NCI-H748 treated with DMSO at 0.1 percent for 48 hours (cell line): Measurements from ENCODE around the gene ZNF521.

Source experiments
- DNase-seq: peaks from one replicate; lab custom pipeline; 2025; lab: John Stamatoyannopoulos, UW

The ZNF521 gene

DNA sequence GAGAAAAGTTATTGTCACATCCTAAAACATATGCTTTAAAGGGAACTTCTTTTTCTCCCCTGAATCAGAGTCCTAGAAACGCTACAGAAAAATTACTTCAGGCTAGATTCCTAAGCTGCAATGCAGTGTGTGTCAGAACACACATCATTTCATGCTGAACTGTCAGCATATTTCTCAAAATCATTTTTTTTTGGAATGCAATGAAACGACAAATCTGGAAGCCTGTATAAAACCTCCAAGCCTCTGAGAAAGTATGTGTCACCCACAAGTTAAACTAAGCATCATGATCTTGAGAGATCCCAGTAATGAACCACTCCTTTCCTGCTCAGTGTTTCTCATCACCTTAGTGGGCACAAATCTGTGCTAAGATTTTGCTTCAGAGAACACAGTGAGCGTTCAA, 276.2 kb downstream of the ZNF521 start:
- DNase-seq, result no peak

DNA sequence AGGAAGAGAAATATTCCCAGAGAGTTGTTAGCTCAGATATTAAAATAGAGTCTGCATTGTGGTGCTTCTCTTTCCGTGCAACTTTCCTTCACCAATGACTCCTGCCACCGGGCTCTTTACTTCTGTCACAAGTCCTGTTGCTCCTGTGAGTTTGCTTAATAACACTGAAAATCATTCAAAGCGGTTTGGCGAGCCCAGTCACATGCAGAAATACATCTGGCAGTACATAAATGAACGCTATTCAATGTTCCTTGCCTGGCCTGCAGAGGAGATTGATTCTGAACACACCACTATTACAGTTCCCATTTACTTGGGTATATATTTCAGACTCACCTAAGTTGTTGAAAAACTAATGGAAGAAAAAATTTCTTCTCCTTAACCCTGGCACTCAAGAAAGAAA, 276.6 kb downstream of the ZNF521 start:
- no peak for DNase-seq

DNA sequence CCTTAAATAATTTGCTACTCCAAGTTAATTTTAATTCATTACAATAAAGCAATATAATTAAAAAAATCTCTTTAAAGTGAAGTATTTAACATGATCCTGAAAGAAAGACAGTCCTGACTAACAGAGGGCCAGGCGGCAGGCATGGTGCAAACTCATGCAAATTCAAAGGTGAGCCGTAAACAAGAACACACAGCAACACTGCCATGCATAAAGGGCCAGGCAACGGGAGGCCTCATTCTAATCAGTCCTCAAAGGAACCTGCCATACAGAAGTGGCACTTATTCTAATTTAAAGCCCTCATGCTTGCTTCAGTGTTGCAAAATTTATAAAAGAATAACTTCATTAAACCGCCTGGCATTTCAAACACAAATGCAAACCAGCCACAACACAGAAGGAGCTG, 277.0 kb downstream of the ZNF521 start:
- DNase-seq, result no peak

DNA sequence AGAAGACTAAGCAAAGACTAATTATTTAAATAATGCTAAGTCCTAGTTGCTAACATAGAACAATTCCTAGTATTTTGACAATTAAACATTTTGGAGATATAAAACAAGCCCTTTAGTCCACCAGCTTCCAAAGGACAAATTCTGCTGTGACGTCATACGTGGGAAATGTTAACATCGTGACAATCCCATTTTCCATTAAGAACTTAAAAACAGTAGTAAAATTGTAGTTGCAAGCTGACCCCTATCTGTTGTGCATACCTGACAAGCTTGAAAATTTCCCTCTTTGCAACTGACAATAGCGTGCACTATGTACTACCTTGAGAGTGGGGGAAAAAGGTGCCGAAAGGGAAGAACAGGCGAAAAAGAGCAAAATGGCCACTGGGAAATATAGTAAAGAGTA, 279.8 kb downstream of the ZNF521 start:
- no peak for DNase-seq

DNA sequence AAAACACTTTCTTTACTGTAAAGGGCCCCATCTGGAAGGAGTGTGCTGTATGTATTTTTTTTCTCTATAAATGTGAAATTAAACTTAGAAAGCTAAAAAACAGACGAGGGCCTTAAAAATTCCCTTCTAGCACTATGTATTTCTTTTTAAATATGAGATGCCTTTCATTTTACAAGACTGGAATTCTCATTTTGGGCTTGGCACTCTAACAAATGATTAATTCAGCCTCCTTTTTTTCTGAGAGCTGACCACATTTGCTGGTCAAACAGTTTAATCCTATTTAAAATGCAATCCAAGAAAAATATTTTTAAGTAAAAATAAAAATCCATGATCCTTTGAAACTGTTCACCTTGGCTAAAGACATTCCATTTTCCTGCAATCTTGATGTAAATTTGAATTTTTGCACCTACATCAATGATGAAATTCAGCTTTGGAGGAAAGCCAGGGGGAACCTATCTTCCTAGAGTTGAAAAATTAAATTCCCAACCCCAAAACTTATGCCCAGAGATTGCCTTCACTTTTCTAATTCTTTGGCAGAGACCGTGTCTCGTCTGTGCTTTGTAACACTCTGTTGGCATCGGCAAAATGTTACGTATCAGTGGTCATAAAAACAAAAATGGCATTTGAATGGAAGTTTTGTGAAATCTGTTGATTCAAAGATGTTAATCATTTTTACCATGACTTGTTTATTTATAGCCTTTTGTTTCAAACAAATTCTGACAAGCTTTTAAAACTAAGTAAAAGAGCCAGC, 284.5 kb downstream of the ZNF521 start:
- no peak for DNase-seq

- no peak for DNase-seq
These were observed 285.4 kb downstream of the ZNF521 start for GRCh38 chr18:25066516-25066915.

DNA sequence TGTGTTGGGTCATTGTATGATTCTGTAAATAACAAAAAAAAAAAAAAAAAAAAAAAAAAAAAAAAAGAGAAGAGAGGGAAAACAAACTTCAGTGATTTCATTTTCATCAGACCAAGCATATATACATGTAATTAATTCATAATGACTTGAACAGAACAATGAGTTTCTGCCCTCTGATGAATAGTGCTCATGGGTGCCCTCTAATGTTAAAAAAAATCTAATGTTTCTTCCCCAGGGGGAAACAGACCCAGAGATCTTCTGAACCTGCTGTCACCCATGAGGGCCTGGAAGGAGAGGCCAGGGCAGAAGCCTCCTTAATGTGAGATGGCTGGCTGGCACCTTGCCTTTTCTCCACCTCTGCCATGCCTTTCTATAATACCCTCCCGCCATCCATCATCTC, 289.2 kb downstream of the ZNF521 start:
- DNase-seq, result no peak

DNA sequence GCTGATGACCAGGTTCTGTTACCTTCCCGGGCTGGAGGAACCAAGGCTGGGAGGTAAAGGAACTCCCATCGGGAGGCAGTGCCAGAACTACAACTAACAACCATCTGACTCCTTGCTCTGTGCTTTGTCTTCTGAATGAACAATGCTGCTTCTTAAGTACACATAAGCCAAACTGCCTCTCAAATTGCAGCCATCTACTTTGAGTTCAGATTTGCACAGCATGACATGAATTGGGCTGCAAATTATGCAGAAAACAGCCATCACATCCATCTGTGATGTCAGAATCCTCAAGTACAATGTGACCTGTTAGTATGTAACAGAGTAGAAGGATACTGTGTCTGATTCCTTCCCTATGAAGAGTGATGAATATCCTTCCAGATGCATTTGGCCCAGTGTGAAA, 290.6 kb downstream of the ZNF521 start:
- DNase-seq, result peak; percentile 91

- no peak for DNase-seq
These were observed 293.4 kb downstream of the ZNF521 start for GRCh38 chr18:25058521-25058920.

- no peak for DNase-seq
These were observed 294.4 kb downstream of the ZNF521 start for GRCh38 chr18:25057491-25058050.

- no peak for DNase-seq
These were observed 295.5 kb downstream of the ZNF521 start for GRCh38 chr18:25056429-25056828.

DNA sequence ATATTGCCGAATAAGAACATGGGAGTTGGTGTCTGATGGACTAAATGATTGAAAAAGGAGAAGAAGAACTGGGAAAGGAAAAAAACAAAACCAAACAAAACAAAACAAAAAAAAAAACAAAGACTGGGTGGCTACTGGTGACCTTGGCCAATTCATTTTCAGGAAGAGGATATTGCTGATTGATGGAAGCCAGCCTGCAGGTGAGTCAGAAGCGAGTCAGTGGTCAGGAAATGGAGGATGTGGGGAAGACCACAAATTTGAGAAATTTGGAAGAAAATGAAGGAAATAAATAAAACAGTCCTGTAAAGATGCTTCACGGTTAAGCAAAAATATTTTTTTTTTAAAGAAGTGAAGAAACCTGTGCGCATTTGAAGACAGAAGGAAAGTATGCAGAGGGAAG, 296.9 kb downstream of the ZNF521 start:
- DNase-seq, result no peak

DNA sequence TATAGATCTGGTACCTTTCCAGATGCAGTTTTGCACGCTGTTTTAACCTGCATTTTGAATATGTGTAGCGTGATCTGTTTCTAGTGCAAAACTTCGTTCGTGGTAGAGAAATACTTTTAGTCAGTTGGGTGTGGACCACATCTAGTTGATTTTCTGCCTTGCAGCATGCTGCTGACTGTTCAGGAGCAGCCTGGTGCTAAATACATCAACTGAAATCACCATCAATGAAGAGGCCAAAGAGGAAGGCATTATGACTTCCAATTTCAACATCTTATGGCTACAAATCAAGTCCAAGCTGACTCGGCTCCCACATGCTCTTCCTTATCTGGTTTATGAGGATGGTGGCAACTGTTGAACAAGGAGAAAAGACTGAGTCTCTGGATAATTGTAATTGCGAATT, 298.5 kb downstream of the ZNF521 start:
- no peak for DNase-seq

- DNase-seq, result no peak
These were observed 299.4 kb downstream of the ZNF521 start for GRCh38 chr18:25052511-25052921.

DNA sequence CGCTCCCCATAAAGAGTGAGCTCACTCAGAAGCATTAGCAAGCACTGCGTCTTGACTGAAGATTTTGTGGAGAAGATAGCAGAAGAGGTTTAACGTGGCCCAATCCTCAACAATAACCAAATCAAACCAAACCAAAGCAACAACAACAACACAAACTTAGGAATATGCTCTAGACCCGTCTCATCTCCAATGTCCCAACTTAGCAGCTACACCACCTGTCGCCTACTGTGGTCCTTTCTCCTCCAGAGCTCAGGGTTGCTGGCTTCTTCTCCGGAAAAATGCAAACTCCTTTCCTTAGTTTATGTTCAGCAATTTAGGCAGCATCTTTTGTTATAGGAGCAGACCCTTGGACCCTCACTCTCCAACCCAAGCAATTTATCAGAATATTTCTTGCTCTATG, 301.4 kb downstream of the ZNF521 start:
- DNase-seq, result no peak

DNA sequence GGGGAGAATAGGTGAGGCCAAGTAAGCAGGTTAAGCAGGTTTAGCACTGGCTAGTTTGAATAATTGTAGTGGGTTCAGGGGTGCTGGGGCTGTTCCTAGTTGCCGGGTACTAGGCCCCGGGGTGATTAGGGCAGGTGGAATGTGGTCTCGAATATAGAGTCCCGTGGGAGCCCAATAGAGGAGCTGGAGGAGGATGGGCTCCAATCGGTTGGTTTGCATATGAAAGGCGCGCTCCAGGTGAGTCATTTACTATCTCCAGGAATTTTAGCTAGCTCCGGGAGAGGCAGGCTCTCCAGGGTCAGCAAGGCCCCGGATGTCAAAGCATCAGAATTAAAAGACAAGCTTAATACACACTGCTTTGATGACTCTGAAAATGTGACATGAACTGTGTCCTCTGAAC, 304.0 kb downstream of the ZNF521 start:
- DNase-seq, result no peak

DNA sequence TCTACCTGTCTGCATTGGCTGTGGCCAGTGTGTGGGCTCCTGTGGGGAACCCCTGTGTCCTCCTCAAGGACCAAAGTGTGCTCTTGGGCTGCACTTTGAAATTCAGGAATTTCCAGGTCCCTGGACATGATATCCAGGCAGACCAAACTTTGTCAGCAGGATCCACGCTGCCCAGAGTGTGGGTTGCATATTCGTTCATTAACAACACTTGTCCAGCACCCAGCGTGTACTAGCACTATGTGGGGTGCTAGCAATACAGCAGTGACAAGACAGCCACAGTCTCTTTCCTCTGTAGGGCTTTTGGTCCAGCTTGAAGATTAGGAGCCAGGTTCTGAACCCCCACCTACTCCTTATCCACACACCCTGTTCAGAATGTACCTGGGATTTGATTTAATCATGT, 304.5 kb downstream of the ZNF521 start:
- DNase-seq, result no peak

- DNase-seq, result no peak
These were observed 307.3 kb downstream of the ZNF521 start for GRCh38 chr18:25044694-25045093.

DNA sequence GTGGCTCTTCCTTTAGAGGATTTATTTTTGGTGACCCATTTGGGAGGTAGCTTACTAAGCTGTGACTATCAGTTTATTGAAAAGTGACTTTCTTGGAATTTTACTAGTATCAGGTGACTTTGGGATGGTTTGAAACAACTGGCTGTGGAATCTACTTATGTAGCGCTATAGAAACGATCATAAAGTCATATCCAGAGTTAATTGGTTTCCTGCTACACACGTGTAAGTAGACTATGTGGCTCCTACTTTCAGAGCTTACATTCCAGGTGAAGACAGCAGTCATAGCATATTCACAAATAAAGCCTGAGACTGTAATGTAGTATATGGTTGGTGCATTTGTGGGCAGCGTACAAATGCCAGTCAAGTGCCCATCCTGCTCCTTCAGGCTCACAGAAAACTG, 308.9 kb downstream of the ZNF521 start:
- no peak for DNase-seq

- DNase-seq, result no peak
These were observed 309.3 kb downstream of the ZNF521 start for GRCh38 chr18:25042641-25043051.

DNA sequence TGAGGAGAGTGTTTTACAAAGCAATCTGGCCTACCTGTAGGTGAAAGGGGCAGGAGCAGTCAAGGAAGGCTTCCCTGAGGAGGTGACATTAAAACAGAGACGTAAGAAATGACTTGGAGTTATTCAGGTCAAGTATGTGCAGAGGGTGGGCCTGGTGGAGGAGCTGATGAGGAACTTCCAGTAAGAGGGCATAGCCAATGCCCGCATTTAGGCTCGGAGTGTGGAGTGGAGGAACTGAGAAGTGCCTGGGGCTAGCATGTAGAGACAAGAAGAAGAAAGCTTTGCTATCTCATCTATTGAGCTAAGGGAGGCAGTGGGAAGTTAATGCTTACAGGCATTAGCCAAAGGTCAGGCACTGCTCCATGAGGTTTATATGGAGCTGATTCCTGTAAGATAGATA, 312.2 kb downstream of the ZNF521 start:
- DNase-seq, result no peak

DNA sequence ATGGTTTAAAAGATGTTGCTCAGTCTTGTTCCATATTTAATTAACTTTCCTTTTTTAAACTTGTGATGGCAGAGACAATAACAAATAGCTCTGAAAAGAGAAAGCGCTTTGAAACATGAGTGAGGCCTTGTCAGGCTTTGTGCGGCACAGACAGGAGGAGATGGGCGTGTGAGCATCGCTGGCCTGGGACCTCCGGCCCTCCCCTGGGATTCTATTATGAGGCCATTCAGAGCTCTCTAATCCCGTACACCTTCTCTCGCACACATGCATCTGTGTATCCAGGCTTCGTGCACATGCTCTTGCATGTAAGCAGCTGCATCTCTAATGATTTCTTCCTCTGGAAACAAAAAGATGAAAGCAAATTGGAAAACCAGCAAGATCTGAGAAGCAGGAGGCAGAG, 313.7 kb downstream of the ZNF521 start:
- peak; percentile 60 for DNase-seq

- DNase-seq, result peak; percentile 64
These were observed 318.1 kb downstream of the ZNF521 start for GRCh38 chr18:25033747-25034471.
